Natural killer cell treated with Interleukin-12 subunit alpha and Interleukin-12 subunit beta and Interleukin-15 and Interleukin-18, amount 100 ng/mL, for 72 hours (primary cell): Measurements from ENCODE around the gene TNFAIP1. TPM values are rescaled to one million over a fixed set of nuclear protein-coding genes. Genes with fewer than 3 reads are reported as not detected.

Source experiments
- ATAC-seq, 2 donors: fragments of 150-1000 bp; cut with Tn5 transposase in 1 of 2; sonication (Bioruptor Pico), chemical (Tn5 transposase) in 1 of 2; 2 replicates each; pipeline ENCODE4 v1.10.0; 2021
- DNase-seq: peaks from one replicate; pipeline ENCODE4 v3.0.0; 2022; ENCODE audit warnings: low spot score
- H3K27ac Mint-ChIP-seq, 2 donors: 1 replicate in 1 of 2; 2 replicates in 1 of 2; pipeline ENCODE4 v1.8.0; 2022; ENCODE audit warnings: mixed read lengths in 2 of 2, mild to moderate bottlenecking in 1 of 2, moderate library complexity in 1 of 2
- H3K27me3 Mint-ChIP-seq, 2 donors: 1 replicate in 1 of 2; 2 replicates in 1 of 2; pipeline ENCODE4 v1.8.0; 2022; ENCODE audit warnings: mixed read lengths in 2 of 2
- H3K36me3 Mint-ChIP-seq: one replicate; pipeline ENCODE4 v1.8.0; 2022; ENCODE audit warnings: mixed read lengths
- H3K4me1 Mint-ChIP-seq, 2 donors: 1 replicate in 1 of 2; 2 replicates in 1 of 2; pipeline ENCODE4 v1.8.0; 2022; ENCODE audit warnings: low read depth in 2 of 2, mixed read lengths in 2 of 2, mild to moderate bottlenecking in 1 of 2
- H3K4me3 Mint-ChIP-seq: one replicate; pipeline ENCODE4 v1.8.0; 2022; ENCODE audit warnings: mixed read lengths
- H3K9me3 Mint-ChIP-seq: 2 replicates; pipeline ENCODE4 v1.8.0; 2022; ENCODE audit warnings: mixed read lengths
- total RNA-seq, 2 donors: library from RNA; stranded (reverse); gene quantifications; one replicate each; pipeline ENCODE4 v1.2.3, GENCODE V29; 2022

TNFAIP1 gene
- total RNA-seq, 2 donors from 2014 or later = 20.4 to 24.9 TPM

GRCh38 chr17:28317966-28318758, 17.4 kb upstream of the TNFAIP1 start:
- peaks cover 31 to 41% of the 10 kb centered on the region in 2 donors for H3K4me1 Mint-ChIP-seq
- H3K27ac Mint-ChIP-seq = peak overlapping the region; percentile 76 to 92
- DNase-seq (no peak), ATAC-seq (peak; percentile 5)
- no peaks in the 10 kb centered on the region for H3K36me3 Mint-ChIP-seq
- peak overlapping the region; percentile 95 for H3K4me3 Mint-ChIP-seq
- H3K9me3 Mint-ChIP-seq = no peaks in the 10 kb centered on the region
- no peaks in the 10 kb centered on the region for H3K27me3 Mint-ChIP-seq

DNA sequence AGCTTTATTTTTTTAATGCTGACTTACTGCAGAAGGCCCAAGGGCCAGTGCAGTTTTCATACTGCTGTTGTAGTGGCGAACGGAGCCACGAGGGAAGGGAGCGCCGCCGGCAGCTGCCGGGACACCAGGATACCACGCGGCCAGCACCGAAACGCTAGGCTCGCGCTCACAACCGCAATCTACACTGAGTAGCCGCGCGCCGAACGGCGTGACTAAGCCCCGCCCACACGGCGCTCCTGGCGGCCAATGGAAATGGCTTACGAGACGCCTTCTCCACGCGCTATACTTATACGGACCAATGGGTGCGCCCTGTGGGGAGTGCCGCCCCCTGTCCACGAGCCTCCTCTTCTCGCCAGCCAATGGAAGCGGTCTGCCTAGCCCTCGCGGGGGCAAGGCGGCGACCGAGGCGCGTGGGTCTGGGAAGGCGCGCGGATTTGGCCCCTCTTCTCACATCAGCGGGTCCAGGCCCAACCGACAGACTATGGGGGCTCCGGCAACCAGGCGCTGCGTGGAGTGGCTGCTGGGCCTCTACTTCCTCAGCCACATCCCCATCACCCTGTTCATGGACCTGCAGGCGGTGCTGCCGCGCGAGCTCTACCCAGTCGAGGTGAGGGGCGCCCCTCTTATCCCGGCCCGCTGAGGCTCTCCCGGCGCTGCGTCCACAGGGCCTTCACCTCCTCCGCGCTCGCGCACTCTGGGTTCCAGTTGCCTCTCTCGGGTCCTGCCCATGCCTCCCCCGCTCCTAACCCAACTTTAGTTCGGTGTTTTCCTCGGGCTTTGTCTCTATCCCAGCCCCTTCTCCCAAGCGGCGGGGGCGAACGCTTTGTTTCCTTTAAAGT, 16.6 kb upstream of the TNFAIP1 start, which contains the start of gene TMEM97:
Gene TMEM97, plus strand, starts transcription at position 442 of the 839 bp plus-strand sequence. Its CDS starts 40 bp downstream, at position 482.
- ATAC-seq (peak; percentile 99), DNase-seq (peak; percentile 97)
- H3K4me1 Mint-ChIP-seq = peaks cover 31 to 41% of the 10 kb centered on the region in 2 donors
- H3K36me3 Mint-ChIP-seq = no peaks in the 10 kb centered on the region
- peak within 1 kb of the TSS; percentile 95 for H3K4me3 Mint-ChIP-seq
- H3K27ac Mint-ChIP-seq = peak within 1 kb of the TSS; percentile 76 to 92
- H3K9me3 Mint-ChIP-seq = no peaks in the 10 kb centered on the region
- H3K27me3 Mint-ChIP-seq = no peaks in the 10 kb centered on the region

- Mint-ChIP-seq H3K27me3 (no peaks in the 10 kb centered on the region), H3K27ac (peak overlapping the region; percentile 76 to 92), H3K4me3 (peak overlapping the region; percentile 95), H3K9me3 (no peaks in the 10 kb centered on the region), H3K4me1 (peaks cover 31 to 41% of the 10 kb centered on the region in 2 donors), H3K36me3 (no peaks in the 10 kb centered on the region)
- DNase-seq = no peak
- no peak for ATAC-seq
These were observed 16.0 kb upstream of the TNFAIP1 start for GRCh38 chr17:28319598-28319935.

DNA sequence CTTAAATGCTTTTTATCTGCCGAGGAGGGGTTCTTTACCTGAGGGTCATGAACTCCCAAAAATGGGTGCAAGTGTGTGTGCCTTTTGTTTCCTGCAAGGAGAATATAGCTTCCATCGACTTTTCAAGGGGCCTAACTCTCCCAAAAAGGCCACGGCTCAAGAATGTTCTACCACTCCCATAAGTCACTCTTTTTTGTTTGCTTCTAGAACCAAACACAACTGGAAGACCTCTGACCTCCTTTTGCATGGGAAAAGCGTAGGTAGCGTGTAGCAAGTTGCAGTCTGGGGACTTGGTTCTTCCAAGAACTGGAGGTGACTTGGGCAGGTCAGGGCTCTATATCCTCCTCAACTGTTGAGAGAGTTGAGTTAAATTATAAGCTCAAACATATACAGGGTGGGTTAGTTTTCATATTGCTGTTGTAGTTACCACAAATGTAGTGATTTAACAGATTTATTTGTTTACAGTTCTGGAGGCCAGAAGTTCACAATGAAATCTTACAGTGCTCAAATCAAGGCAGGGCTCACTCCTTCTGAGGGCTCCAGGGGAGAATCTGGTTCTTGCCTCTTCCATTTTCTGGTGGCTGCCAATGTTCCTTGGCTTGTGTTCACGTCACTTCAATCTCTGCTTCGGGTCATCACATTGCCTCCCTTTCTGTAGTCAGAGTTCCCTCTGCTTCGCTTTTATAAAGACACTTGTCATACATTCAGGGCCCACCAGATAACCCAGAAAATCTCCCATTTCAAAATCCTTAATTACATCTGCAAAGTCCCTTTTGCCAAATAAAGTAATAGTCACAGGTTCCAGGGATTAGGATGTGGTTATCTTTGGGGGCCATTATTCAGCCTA, 15.1 kb upstream of the TNFAIP1 start:
- no peak for ATAC-seq
- Mint-ChIP-seq H3K4me1 (peaks cover 31 to 41% of the 10 kb centered on the region in 2 donors), H3K4me3 (peak overlapping the region; percentile 95), H3K27me3 (no peaks in the 10 kb centered on the region), H3K9me3 (no peaks in the 10 kb centered on the region), H3K36me3 (no peaks in the 10 kb centered on the region), H3K27ac (peak overlapping the region; percentile 76 to 92)
- no peak for DNase-seq

- Mint-ChIP-seq H3K36me3 (peaks cover 11% of the 10 kb centered on the region), H3K27ac (no peak overlapping the region), H3K4me1 (peaks cover 18 to 21% of the 10 kb centered on the region in 2 donors), H3K4me3 (no peak overlapping the region), H3K9me3 (no peaks in the 10 kb centered on the region), H3K27me3 (no peaks in the 10 kb centered on the region)
- DNase-seq (no peak), ATAC-seq (no peak)
These were observed 11.3 kb upstream of the TNFAIP1 start for GRCh38 chr17:28324267-28324745.

- ATAC-seq (no peak), DNase-seq (no peak)
- H3K36me3 Mint-ChIP-seq = peaks cover 11% of the 10 kb centered on the region
- H3K27me3 Mint-ChIP-seq = no peaks in the 10 kb centered on the region
- no peak overlapping the region for H3K4me3 Mint-ChIP-seq
- peaks cover 15 to 17% of the 10 kb centered on the region in 2 donors for H3K4me1 Mint-ChIP-seq
- H3K9me3 Mint-ChIP-seq = no peaks in the 10 kb centered on the region
- H3K27ac Mint-ChIP-seq = no peak overlapping the region
These were observed 10.8 kb upstream of the TNFAIP1 start for GRCh38 chr17:28324781-28325180.

GRCh38 chr17:28325211-28325610, 10.3 kb upstream of the TNFAIP1 start:
- DNase-seq = no peak
- ATAC-seq = no peak
- Mint-ChIP-seq H3K27me3 (no peaks in the 10 kb centered on the region), H3K27ac (no peak overlapping the region), H3K4me3 (no peak overlapping the region), H3K4me1 (peaks cover 10 to 12% of the 10 kb centered on the region in 2 donors), H3K9me3 (no peaks in the 10 kb centered on the region), H3K36me3 (peaks cover 11% of the 10 kb centered on the region)

DNA sequence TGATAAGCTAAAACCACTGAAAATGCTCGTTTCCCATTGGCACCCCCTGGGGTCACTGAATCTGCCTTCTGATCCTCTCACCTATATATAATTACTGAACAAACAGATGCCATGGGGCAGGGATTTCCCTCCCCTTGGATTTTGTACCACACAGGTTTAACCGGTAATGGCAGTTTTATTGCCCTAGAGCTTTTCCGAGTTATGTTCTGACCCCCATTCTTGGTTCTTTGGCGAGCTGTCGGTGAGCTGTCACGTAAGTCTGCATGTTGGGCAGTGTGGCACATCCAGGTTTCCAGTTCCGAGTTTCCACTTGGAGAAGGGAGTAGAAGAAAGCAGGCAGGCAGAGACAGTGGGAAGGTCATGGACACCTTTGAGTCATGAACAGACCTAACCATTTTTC, 9.4 kb upstream of the TNFAIP1 start:
- H3K27ac Mint-ChIP-seq = peak overlapping the region in 1 of 2 donors; percentile 47
- no peak for DNase-seq
- no peaks in the 10 kb centered on the region for H3K9me3 Mint-ChIP-seq
- H3K36me3 Mint-ChIP-seq = peaks cover 11% of the 10 kb centered on the region
- peaks cover 3 to 4% of the 10 kb centered on the region in 2 donors for H3K4me1 Mint-ChIP-seq
- ATAC-seq = no peak
- no peaks in the 10 kb centered on the region for H3K27me3 Mint-ChIP-seq
- H3K4me3 Mint-ChIP-seq = no peak overlapping the region

DNA sequence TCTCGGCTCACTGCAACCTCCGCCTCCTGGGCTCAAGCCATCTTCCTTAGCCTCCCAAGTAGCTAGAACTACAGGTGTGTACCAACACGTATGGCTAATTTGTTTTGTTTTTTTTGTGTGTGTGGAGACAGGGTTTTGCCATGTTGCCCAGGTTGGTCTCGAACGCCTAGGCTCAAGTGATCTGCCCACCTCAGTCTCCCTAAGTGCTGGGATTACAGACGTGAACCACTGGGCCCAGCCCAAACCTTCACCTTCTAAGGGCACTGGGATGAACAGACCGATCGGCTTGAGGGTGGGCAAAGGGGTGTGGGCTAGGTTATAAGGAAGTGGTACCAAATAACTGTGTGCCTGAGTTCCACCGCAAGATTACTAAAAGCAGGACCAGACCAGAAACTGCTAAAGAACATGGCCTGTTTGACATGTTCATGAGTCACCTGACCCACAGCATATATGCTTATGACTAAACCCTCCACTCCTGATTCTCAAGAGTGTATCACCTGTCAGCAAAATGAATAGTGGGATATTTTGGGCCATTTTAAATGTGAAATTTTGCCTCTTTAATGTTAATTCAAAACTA, 8.4 kb upstream of the TNFAIP1 start:
- Mint-ChIP-seq H3K27ac (peak overlapping the region in 1 of 2 donors; percentile 47), H3K4me3 (no peak overlapping the region), H3K9me3 (no peaks in the 10 kb centered on the region), H3K27me3 (no peaks in the 10 kb centered on the region), H3K36me3 (peaks cover 11% of the 10 kb centered on the region), H3K4me1 (peaks cover 1 to 2% of the 10 kb centered on the region in 2 donors)
- ATAC-seq (peak in 1 of 2 donors; percentile 90), DNase-seq (no peak)

DNA sequence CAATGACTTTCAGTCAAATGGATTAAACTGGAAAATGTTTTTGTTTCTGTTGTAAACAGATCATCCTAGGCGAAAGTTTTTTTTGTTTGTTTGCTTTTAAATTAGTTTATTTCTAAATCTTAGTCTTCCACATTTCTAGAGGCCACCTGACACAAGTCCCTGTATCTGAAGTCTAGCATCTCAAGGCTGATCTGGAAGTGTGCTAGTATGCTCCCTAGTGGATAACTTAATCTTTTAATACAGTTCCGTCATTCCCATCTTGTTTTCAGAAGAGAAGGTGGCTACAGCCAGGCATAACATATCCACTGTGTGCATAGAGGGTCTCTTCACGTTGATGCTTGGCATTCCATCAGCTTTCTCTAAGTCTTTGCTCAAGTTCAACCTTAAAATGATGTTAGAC, 7.9 kb upstream of the TNFAIP1 start:
- no peaks in the 10 kb centered on the region for H3K27me3 Mint-ChIP-seq
- DNase-seq (no peak), ATAC-seq (no peak)
- H3K4me3 Mint-ChIP-seq = no peak overlapping the region
- H3K4me1 Mint-ChIP-seq = peaks cover 3 to 8% of the 10 kb centered on the region in 2 donors
- no peak overlapping the region for H3K27ac Mint-ChIP-seq
- H3K36me3 Mint-ChIP-seq = peaks cover 11% of the 10 kb centered on the region
- H3K9me3 Mint-ChIP-seq = no peaks in the 10 kb centered on the region

- Mint-ChIP-seq H3K27ac (no peak overlapping the region), H3K4me3 (no peak overlapping the region), H3K27me3 (no peaks in the 10 kb centered on the region), H3K9me3 (no peaks in the 10 kb centered on the region), H3K36me3 (peaks cover 11% of the 10 kb centered on the region), H3K4me1 (peaks cover 3 to 8% of the 10 kb centered on the region in 2 donors)
- DNase-seq (no peak), ATAC-seq (no peak)
These were observed 7.2 kb upstream of the TNFAIP1 start for GRCh38 chr17:28328325-28328724.

DNA sequence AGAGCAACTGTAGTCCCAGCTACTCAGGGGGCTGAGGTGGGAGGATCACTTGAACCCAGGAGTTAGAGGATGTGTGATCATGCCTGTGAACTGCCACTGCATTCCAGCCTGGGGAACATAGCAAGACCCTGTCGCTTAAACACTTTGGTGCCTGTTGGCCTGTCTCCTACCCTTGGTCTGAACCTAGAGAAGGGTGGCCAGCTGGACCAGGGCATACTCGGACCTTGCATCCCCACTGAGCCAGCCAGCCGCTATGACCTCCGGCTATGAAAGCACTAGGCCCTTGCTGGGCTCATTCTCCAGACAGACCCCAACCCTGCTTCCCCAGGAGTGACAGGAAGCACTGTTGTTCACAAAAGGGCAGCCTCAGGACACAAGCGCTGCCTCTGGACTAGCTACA, 4.9 kb upstream of the TNFAIP1 start:
- Mint-ChIP-seq H3K4me1 (peaks cover 17 to 21% of the 10 kb centered on the region in 2 donors), H3K27me3 (no peaks in the 10 kb centered on the region), H3K4me3 (no peak overlapping the region), H3K27ac (no peak overlapping the region), H3K9me3 (no peaks in the 10 kb centered on the region), H3K36me3 (peaks cover 11% of the 10 kb centered on the region)
- DNase-seq (no peak), ATAC-seq (no peak)

- ATAC-seq = no peak
- no peaks in the 10 kb centered on the region for H3K27me3 Mint-ChIP-seq
- no peaks in the 10 kb centered on the region for H3K9me3 Mint-ChIP-seq
- H3K4me1 Mint-ChIP-seq = peaks cover 24 to 28% of the 10 kb centered on the region in 2 donors
- no peak overlapping the region for H3K27ac Mint-ChIP-seq
- no peak for DNase-seq
- H3K4me3 Mint-ChIP-seq = no peak overlapping the region
- peaks cover 5% of the 10 kb centered on the region for H3K36me3 Mint-ChIP-seq
These were observed 3.6 kb upstream of the TNFAIP1 start for GRCh38 chr17:28331891-28332420.
